Smooth muscle cell of trachea (primary cell): ENCODE measurements around the gene SAP30BP. TPM values are rescaled to one million over a fixed set of nuclear protein-coding genes. Genes with fewer than 3 reads are reported as not detected.

Source experiments
- total RNA-seq: library from RNA; depleted of rRNA; stranded (reverse); fragments of >200 nt; gene quantifications from 2 replicates; pipeline ENCODE4 v1.2.1, GENCODE V29; 2014

Gene SAP30BP
- 60.5 and 69.4 TPM in 2 replicates for total RNA-seq

DNA sequence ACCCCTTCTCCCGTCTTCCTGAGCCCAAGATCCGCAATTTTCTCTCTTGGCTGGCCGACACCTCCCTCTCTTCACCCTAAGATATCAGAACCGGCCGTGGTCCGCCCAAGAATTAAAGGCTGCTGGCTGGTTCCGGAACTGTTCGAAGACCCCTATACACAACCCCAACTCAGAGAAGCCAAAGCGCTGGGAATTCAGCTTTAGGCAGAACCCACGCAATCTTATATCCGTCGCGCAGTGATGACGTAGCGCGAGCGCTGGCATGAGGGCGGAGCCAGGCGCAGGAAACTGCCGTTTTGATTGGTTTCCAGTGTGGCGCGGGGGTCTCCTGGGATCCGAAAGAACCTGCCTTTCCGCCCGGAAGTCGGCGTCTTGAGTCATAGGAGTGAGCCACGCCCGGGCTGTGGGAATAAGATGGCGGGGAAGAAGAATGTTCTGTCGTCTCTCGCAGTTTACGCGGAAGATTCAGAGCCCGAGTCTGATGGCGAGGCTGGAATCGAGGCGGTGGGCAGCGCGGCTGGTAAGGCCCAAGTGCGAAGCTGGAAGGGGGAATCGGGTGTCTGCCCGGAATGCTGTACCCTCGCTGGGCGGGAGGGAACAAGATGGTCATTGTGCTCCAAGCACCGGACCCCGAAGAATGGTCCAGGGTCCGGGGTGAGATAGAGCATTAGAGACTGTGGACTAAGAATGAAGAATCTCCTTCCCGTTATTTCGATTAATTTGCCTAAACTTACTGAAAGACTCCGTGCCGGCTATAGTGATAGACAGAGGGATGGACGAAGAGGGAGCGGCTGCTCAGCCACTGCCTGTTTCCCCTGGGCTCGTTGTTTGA is at the start of gene SAP30BP, which contains the start of gene RECQL5:
TSS of gene SAP30BP (plus strand) at position 380 of the 832 bp plus-strand sequence. CDS start at position 415, 35 bp downstream.
TSS of gene RECQL5 (minus strand) at position 196 of the 832 bp plus-strand sequence. CDS start 597 bp downstream, outside the sequence.

DNA sequence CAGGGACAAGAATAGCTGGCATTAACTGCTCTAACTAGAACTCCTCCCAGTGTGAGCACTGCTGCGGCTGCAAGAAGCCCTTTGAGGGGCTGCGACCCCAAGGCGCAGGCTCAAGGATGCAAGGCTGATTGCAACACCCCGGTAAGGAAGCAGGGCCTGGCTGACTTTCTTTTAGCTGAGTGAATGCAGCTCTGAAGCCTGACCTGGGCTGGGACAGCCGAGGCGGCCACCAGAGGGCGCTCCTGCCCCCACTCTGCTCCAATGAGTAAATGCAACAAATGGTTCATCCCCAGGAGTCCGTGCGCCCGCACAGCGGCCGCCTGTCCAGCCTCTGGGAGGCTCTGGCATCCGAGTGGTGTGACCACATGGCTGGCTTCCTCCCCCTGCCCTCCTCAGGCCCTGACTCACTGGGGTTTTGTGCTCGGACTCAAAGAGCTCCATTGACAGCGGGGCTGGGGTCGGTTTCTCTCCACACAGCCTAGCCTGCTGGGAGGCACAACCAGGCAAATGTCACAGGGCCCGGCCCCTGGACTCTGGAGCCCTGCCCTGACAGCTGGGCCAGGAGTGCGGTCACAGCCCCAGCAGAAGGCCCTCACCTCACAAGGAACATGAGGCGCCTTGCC is 34.2 kb upstream of the SAP30BP start, which contains the start of gene SMIM5:
TSS of gene SMIM5 (plus strand) at position 572 of the 623 bp plus-strand sequence. CDS start 6,768 bp downstream, outside the sequence.

DNA sequence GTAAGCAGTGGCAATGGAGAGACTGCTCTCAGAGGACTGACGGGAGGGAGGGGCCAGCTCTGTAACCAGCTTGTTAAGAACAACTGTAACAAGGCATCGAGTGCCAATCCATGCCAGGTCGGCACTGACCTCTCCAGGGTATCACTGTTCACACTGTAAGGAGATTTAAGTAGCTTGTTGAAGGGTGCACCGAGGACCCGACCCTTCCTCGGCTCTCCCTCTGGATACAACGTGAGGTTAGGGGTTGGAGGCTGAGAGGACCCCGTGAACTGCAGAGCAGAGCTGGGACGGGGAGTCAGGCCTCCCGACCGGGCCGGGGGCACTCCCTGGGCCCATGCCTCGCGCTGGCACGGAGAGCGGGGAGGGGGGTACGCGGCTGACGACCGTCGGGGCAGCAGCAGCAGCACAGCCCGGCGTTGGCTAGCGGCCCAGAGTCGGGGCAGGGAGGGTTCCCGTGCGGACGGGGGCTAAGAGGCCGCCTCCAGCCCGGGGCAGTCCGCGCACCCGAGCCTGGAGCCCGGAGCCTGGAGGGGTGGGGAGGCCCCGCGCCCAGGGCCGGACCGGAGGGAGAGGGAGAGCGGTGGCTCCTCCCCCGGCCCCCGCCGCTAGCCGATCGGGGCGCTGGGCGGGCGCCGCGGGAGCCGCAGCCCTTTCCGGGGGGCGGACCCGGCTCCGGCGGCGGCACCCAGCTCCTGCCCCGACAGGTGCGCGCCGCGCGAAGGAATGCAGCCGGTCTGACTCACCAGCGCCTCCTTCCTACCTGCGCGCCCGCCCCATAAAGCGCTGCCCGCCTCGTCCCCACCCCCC is 53.7 kb downstream of the SAP30BP start, which contains the start of gene ITGB4:
TSS of gene ITGB4 (plus strand) at position 804 of the 807 bp plus-strand sequence. CDS start 3,245 bp downstream, outside the sequence.

Other genes with a start within 250 kb of the SAP30BP start
- gene TMEM94, start 210.7 kb upstream of the SAP30BP start, total RNA-seq = 37.2 and 53.6 TPM in 2 replicates
- 7.1 and 8.0 TPM in 2 replicates for gene CASKIN2, start 151.8 kb upstream of the SAP30BP start, total RNA-seq
- gene TSEN54, start 150.8 kb upstream of the SAP30BP start, total RNA-seq = 7.4 and 11.1 TPM in 2 replicates
- 0.15 and 1.3 TPM in 2 replicates for gene LLGL2, start 141.6 kb upstream of the SAP30BP start, total RNA-seq
- 4.1 and 6.1 TPM in 2 replicates for gene MYO15B, start 79.5 kb upstream of the SAP30BP start, total RNA-seq
- gene SMIM5, start 33.9 kb upstream of the SAP30BP start, total RNA-seq = 0.29 TPM in 1 of 2 replicates, not detected in the other
- 24.0 and 34.1 TPM in 2 replicates for gene RECQL5, start 184 bp upstream of the SAP30BP start, total RNA-seq
- 0.50 and 4.2 TPM in 2 replicates for gene ITGB4, start 54.1 kb downstream of the SAP30BP start, total RNA-seq
- gene GALK1, start 97.9 kb downstream of the SAP30BP start, total RNA-seq = 52.1 and 58.6 TPM in 2 replicates
- 19.0 and 21.5 TPM in 2 replicates for gene UNK, start 117.5 kb downstream of the SAP30BP start, total RNA-seq
- gene UNC13D, start 177.1 kb downstream of the SAP30BP start, total RNA-seq = 2.3 and 2.8 TPM in 2 replicates
- gene WBP2, start 188.0 kb downstream of the SAP30BP start, total RNA-seq = 32.1 and 45.0 TPM in 2 replicates
- 6.4 and 33.7 TPM in 2 replicates for gene TRIM47, start 211.2 kb downstream of the SAP30BP start, total RNA-seq
- 13.4 and 30.8 TPM in 2 replicates for gene TRIM65, start 229.6 kb downstream of the SAP30BP start, total RNA-seq
- gene MRPL38, start 237.5 kb downstream of the SAP30BP start, total RNA-seq = 40.3 and 42.3 TPM in 2 replicates